GM19035 (cell line): ENCODE results near the gene FBLN7.

ENCODE experiments used
- ATAC-seq: cut with Tn5 transposase; IDR thresholded peaks from one replicate; pipeline ENCODE4 v1.9.1; 2021; ENCODE audit not compliant: unreplicated experiment

The FBLN7 gene

DNA sequence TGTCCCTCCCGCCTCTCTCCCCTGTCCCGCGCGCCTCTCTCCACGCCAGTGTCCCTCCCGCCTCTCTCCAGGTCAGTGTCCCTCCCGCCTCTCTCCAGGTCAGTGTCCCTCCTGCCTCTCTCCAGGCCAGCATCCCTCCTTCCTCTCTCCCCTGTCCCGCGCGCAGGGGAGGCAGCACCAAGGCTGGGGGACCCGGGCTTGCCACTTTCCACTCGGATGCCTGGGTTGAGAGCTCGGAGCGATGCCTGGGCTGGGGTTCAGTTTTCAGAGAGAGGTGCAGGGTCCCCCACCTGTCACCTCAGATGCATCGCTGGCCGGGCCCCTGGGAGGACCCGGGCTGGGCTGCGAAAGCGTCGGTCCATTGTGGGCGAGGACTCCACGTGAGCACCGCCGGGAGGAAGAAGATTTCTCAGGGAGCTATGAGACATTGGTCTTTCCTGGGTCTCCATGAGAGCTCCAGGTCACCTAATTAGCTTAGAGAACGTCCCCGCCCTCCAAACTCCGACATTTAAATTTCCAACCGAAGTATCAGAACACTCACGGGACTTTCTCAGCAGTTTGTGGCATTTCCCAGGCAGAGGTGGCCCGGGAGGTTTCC lies 2.1 kb downstream of the FBLN7 start:
- no peak for ATAC-seq

DNA sequence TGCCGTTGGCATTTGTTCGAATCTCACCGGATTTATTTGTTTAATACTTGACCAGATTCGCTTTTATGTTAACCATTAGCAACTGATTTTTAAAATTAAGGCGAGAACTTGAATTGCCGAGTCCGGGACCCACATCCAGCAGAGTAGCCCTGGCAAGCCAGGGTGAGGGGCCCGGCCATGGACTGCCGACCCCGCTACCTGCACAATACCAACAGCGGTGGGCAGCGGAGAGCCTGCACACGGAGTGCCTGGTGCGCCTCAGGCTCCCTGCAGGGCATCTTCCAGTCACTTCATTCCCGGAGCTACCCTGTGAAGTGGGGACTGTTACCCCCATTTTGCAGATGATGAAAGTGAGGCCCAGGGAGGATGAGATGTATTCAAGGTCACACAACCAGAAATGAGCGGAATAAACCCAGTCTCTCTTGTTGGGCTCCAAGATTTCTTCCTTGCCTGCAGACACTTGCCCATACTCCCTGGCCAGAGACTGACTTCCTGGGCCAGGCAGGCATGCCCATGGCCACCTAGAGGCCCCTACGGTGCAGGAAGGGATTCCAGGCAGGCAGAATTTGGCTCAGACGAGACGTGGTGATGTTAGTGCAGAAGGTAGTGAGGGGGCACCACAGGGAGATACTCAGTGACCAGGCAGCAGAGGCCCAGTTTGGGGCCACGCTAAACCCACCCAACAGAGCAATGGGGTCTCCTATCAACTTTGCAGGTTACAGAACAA lies 2.9 kb downstream of the FBLN7 start:
- no peak for ATAC-seq

DNA sequence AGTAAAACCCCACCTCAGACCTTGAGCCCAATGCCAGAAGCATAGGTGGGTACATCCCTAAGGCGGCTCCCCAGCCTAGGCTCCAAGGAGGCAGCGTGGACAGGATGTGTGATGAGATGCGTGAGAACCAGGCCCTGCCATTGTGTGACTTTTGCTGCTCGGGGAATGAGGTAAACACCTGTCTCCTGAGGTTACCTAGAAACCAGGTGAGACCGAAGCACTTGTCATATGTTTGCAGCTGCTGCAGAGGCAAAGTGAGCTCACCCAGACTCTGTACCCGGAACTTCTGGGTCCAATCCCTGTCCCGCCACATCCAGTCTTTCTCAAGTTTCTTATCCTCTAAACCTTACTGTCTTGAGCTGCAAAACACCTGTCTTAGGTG lies 3.4 kb downstream of the FBLN7 start:
- no peak for ATAC-seq

DNA sequence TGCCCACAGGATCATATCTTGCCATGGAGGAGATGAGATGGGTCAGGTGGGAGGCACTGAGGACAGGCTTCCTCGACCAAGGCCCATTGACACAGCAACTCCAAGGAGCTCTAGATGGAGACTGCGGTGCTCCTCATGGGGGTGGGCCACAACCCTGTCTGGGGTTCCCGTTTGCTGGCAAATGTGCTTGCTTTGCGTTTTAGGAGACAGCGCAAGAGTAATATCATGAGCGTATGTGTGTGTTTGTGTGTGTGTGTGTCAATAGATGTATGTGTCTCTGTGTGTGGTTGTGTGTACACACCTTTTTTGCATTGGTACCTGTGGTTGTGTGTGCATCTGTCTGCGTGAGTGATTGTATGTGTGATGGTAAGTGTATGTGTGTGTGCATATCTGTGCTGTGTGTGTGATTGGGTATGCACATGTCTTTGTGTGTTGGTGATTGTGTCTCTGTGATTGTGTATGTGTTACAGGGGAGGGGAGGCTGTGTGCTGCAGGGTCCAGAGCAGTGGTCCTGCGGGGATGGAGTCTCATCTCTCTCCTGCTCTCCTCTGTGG lies 4.4 kb downstream of the FBLN7 start:
- no peak for ATAC-seq

DNA sequence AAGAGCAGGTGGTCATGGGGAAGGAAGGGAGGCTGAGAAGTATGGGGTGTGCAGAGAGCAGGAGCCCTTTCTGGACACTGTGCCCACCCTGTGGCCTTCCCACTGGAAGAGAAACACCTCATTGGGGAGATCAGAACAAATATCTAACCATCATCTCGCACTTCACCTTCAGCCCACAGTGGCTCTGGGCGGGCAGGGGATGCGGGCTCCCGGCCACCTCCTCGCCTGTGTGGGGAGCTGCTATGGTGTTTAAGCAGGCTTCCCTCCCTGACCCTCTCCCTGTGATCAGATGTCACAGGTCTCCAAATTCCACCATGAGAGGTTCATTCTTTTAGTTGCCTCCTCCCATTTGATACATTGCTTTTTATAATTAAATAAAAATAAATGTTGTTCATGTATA lies 5.0 kb downstream of the FBLN7 start:
- no peak for ATAC-seq

DNA sequence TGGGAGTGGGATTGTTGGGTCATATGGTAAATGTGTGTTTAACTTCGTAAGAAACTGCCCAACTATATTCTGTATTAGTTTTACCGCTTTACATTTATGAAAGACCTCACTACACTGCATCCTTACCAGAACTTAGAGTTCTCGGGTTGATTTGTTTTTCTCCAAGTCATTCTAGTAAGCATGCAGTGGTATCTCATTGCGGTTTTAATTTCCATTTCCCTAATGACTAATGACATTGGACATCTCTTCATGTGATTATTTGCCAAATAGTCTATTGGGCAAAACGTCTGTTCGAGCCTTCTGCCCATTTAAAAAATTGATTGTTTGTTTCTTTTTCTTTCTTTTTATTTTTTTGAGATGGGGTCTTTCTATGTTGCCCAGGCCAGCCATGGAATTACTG lies 6.8 kb downstream of the FBLN7 start:
- no peak for ATAC-seq

DNA sequence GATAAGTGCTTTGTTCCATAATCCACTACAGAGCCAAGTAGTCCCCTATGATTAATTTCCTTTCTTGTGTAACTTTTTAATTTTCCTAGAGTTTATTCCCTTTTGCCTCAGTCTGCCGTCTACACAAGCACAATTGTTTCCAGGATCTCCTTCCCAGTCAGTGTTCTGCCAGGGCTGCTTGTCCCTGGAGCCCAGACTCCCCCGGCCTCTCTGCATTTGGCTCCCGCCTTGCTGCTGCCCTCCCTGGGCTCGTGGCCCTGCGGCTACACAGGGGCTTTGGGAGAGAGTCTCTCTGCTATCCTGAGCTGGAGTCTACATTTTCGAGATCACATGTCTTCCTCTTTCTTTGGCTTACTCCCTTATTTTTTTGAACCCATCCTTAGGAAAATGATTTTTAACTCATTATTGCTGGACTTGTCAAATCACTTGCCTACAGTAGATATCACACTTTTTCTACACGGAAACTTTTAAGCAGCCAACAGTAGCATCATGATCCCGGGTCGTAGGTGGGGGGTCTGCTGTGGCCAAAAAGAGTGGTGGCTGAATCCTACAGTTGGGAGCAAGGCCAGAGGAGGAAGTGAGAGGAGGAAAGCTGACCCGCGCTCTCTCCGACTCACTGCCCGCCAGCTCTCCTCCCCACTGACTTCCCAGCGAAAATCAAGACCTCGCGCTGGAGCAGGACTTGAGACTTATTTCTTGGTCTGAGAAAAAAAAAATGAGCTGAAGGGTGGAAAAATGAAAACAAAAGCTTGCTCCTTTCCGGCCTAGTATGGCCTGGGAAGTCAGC lies 9.4 kb downstream of the FBLN7 start:
- no peak for ATAC-seq

DNA sequence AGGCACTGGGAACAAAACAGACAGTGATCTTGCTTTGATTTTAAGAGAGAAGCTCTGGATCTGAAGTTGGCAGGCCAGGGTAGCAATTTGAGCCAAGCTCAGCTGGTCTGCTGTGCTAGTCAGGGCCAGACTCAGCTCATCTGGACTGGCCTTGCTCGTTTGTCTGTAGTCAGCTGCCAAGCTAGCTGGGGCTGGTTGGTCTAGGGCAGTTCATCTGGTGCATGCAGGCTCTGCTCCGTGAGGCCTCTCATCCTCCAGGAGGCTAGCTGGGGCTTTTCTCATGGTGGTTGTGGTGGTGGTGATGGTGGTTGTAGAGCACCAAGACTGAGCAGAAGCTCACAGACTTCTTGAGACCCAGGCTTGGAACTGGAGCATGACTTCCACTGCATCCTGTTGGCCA lies 10.3 kb downstream of the FBLN7 start:
- no peak for ATAC-seq

DNA sequence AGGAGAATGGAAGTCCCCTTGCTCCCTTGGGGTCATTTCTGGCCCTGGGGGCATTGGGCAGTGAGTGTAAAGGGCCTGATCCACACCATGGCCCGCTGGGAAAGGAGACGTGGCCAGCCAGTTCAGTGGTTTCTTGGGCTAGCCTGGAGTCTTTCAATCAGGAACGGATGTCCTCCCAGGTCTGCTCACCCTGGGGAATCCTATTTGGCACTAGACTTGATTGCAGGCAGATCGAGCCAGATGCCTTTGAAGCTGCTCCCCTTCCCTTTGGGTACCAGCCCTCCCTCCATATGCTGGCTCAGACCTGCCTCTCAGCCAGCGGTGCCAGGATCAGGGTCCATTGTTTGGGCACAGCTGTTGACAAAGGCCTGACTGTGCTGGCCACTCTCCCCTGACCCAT lies 11.0 kb downstream of the FBLN7 start:
- no peak for ATAC-seq

DNA sequence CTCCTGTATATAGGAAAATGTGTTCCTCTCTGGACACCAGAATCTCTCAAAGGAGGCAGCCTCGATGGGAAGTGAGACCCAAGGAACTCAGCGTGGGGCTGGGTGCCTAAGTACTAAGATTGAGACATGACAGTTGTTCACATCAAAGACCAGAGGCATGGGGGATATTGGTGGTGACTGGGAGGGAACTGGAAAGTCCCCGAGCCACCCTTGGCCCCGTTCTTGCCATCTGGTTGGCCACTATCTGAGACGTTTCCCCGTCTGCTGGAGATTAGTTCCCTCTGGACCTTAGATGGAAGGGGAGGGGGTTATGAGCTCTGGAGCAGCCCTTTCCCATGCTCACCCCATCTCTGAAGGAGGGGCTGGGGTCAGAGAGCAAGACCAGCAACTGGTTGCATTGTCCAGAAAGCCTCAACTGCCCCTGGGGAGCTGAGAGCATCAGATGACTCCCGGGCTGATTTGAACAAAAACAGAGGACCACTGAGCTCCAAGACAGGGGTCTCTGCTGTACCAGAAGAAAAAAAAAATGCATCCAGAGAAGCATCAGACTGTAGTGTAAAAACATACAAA lies 11.8 kb downstream of the FBLN7 start:
- ATAC-seq: no peak

DNA sequence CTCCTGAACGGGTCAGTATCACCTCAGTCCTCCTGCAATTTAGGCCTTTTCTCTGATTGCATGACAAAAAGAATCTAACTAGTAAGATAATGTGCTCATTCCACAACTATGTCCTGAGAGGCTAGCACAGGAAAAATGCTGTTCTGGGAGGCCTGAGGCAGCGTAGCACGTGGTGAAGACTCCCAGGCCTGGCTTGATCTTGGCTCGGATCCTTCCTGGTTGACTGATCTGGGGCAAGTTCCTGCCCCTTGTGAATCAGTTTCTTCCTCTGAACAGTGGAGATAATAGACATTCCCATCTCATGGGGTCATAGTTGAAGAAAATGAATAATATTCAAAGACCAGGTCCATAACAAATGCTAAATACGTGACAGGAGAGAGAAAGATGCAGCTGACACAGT lies 12.3 kb downstream of the FBLN7 start:
- no peak for ATAC-seq

DNA sequence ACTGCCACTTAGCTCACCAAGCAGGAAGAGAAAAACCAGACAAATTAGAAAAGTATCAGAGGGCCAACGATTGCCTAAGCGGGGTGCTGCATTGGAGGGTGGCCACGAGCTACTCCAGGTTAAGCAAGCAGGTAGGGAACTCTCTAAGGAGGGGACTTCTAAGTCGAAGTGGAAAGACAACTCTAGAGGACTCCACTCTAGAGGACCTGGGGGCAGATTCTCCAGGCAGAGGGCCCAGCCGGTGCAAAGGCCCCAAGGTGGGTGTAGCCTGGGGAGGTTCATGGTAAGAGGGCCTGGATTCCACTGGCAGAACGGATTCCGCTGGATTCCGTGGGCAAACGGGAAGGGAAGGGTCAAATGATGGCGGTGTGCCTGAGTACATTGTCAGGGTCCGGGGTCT lies 12.7 kb downstream of the FBLN7 start:
- ATAC-seq: no peak

DNA sequence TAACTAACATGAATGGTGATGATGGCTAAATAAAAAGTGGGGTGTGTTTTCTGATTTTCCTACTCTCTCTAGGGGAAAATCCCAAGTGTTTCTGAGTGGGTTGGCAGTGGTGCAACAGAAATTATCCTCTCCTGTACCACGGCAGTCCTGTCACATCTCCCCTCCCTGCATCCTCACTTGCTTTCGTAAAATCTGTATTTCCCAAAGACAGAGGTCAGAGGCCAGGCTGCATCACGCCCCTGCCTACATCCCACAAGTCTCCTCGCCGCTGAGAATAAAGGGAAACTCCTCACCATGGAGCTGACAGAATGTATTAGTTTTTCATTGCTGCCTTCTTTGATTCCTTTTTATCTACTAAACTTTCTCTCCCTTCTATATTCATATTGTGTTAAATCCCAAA lies 13.1 kb downstream of the FBLN7 start:
- no peak for ATAC-seq

DNA sequence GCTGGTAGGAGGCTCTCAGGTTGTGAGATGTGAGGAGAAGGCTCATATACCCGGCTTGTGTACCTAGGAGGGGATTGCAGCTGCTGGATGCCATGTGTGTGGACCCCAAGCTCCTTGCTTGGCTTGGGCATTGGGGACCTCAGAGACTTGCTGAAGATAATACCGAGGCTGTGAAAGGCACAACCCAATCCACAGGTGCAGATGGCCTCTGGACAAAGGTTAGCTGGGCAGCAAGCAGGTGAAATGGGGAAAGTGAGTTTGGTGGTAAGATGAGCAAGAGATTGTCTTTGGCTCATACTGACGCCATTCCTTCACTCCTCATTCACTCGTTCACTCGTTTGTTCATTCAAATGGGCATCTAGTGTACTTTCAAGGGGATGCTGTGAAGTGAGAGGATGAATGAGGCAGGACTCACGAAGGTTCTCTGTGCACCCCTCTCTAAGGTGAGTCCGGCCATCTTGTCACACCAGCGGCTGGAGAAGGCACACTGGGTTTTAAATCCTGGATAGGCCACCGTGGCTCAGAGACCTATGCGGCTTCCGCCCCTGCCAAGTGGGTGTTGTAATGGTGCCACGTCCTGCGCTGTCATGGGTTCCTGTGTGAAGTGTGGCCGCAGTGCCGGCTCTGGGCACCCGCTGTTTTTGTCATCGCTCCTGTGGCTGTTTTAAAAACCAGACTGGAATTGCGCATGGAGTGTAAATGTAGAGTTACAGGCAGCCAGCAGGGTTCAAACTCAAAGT lies 13.7 kb downstream of the FBLN7 start:
- no peak for ATAC-seq

DNA sequence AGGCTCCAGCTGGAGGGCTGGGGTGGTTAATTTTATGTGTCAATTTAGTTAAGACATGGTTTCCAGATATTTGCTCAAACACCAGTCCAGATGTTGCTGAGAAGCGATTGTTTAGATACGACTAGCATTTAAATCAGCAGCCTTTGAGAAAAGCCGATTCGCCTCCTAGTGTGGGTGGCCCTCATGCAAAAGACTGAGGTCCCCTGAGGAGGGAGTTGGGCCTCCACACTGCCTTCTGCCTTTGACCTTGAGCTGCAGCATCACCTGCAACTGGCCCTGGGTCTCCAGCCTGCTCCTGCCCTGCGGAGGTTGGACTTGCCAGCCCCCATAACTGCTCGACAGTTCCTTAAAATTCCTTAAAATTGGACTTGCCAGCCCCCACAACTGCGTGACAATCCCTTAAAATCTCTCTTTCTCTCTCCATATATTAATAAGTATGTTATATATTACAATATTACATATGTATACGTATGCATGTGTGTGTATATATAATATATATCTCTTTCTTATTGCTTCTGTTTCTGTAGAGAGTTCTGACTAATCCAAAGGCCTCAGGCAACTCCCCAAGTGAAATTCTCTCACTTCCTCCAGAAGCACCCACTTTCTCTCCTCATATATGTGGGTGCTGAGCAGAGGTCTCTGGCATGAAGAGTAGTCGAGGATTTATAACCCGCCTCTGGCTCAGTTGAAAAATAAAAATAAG lies 14.4 kb downstream of the FBLN7 start:
- ATAC-seq: no peak

DNA sequence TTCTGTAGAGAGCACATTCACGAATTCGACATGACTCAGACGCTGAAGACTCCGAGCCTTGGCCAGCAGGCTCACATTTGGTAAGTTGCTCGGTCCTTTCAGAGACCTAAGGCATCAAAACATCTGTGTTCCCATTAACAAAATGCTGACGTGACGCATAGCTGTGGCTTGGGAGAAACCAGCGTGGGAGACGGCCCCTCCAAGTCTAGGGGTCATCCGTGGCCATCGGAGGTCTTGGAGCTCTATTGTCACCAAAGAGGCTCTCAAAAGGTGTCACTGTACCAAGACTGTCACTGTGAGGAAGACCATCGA lies 14.9 kb downstream of the FBLN7 start:
- no peak for ATAC-seq

DNA sequence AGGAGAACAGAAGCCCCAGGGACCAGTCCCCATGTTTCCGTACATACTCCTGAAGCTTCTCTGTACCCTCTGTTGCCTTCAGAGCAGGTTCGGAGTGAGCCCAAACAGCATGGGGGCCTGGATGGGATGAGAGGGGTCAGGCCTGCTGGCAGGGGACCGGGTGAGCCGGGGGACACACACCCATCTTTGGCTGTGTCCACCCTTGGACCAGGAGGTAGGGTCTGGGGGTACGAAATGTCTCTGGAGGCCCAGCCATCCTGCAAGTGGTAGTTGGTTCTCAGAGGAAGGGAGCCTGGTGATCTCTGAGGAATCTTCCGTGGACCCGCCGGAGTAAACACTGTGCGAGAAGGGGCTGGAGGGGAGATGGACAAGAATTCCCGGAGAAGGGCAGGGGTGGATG lies 15.3 kb downstream of the FBLN7 start:
- no peak for ATAC-seq

DNA sequence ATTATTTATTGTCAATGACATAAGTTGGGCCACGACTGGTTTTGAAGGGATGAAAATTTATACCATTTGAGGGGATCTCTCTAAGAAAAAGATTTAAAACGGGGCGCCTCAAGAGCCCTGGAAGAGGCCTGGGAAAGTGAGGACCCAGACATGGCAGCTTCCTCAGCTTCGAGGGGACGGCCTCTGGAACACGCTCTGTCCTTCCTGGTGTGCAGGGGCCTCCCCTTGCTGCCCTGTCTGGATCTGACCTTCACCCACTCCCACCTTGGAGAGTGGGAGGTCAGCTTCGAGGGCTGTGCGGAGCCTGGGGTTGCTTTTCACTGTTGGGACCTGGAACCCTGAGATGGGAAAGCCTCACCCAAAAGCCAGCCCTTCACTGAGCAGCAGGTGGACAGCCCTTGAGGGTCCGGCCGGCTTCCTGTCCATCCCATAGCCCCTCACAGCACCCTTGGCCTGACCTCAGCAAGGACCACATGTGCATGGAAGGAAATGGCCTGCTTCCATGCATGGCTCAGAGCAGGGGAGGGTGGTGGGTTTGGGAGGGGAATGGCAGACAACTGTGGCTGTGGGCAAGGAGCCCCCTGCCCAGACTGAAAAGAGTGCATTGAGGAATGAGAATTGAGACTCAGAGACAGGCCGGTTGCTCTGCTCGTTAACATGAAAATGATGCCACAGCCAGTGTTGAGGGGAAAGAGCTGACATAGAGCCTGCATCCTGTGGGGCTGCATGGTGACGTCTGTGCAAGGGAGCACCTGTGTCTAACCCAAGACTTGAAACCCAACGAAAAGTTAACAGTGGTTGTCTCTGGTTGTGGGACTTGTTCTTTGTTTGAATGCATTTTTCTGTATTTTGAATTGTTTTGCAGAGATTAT lies 16.3 kb downstream of the FBLN7 start:
- no peak for ATAC-seq

DNA sequence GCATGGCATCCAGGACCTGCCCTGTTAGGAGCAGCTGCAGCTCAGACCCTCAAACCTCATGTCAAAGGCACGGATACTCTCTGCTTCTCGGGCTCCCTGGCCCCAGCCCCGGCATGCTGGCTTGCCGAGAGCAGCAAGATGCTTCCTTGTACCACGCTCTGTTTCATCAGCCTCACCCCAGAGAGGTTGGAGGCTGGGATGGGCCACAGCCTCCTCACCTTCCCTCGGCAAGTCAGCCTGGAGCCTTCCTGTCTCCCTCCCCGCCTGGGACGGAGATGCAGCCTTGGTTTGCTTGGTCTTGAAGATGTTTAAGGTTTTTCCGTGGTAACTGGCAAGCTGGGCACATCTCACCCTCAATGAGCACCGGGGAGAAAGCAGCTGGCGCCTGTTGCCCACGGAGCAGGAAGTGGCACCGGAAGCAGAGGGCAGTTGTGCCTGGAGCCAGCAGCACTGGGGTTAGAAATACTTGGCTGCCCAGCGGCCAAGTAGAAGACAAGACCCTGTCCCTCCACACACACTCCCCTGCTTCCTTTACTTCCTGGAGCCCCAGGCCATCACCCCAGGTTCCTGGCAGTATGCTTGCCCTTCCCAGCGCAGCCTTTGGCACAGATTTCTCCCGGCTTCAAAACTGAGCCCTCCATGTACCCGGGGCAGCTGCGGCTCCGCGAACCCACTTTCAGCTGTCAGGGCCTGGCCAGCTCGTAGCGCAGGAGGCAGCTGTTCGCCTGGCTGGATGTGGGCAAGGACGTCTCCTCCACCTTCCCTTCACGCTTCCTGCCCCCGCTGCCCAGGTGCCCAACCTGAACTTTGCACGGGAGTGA lies 17.4 kb downstream of the FBLN7 start:
- no peak for ATAC-seq
